Uterus (tissue), 2 donors: ENCODE results near the gene CDKL4.

ENCODE experiments used
- POLR2A ChIP-seq, 2 donors: fragments of 450-650 bp; IDR thresholded peaks; one replicate each; pipeline ENCODE4 v1.6.1; 2016; ENCODE audit warnings: antibody characterized with exemption in 2 of 2, mild to moderate bottlenecking in 1 of 2, moderate library complexity in 1 of 2
- TF ChIP-seq, protein P1 (sequence below), 4 experiments: fragments of 200-600 bp in 2 of 4; fragments of 450-650 bp in 2 of 4; sonication (generic) in 2 of 4; IDR thresholded peaks; one replicate each; pipeline ENCODE4 v1.5.1; 2016 to 2019; ENCODE audit warnings: antibody characterized with exemption in 4 of 4, mild to moderate bottlenecking in 2 of 4, moderate library complexity in 1 of 4

DNA sequence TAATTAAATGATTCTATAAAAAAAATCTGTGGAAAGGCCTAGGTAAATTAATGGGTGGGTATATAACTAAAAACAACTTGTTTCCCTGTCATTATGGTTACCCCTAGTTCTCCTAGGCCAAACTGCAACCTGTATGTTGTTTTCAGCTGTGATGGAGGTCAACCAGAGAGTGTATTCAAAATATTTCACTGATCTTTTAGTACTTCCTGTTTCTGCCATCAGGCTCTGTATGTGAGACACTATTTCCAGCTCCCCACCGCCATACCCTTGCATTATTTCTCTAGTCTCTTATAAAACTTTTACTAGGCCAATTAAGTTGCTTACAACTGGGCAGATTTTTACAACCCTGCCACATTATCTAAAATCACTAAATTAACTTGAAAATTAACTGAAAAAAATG, 21.0 kb upstream of the CDKL4 start:
- no peak for TF ChIP-seq POLR2A (IDR thresholded peaks at IDR 0.05)
- TF ChIP-seq, protein P1, sequence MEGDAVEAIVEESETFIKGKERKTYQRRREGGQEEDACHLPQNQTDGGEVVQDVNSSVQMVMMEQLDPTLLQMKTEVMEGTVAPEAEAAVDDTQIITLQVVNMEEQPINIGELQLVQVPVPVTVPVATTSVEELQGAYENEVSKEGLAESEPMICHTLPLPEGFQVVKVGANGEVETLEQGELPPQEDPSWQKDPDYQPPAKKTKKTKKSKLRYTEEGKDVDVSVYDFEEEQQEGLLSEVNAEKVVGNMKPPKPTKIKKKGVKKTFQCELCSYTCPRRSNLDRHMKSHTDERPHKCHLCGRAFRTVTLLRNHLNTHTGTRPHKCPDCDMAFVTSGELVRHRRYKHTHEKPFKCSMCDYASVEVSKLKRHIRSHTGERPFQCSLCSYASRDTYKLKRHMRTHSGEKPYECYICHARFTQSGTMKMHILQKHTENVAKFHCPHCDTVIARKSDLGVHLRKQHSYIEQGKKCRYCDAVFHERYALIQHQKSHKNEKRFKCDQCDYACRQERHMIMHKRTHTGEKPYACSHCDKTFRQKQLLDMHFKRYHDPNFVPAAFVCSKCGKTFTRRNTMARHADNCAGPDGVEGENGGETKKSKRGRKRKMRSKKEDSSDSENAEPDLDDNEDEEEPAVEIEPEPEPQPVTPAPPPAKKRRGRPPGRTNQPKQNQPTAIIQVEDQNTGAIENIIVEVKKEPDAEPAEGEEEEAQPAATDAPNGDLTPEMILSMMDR (IDR thresholded peaks at IDR 0.05), result no peak
